ENCODE results near the gene SCYGR4. TPM values are rescaled to one million over a fixed set of nuclear protein-coding genes. Genes with fewer than 3 reads are reported as not detected.

Gene SCYGR4
- total RNA-seq, result not detected
- not detected for polyA plus RNA-seq
- not detected for total RNA-seq

GRCh38 chr2:227617316-227618230 is at the start of gene SCYGR4:
Gene SCYGR4, plus strand, starts transcription at chr2:227617498. Its CDS starts 0 bp downstream, at chr2:227617498.
- Histone ChIP-seq H3K36me3 (ENCODE audit: control insufficient read depth in 2 of 3, insufficient read depth in 3 of 3, low read length in 3 of 3) (no peaks in the 10 kb centered on the region), H3K4me1 (ENCODE audit: control insufficient read depth in 2 of 2, insufficient read depth in 2 of 2, low read length in 2 of 2) (no peaks in the 10 kb centered on the region), H3K27me3 (ENCODE audit: control insufficient read depth in 2 of 2, insufficient read depth in 2 of 2, low read length in 2 of 2) (no peaks in the 10 kb centered on the region), H3K27ac (ENCODE audit: low read depth, low read length) (no peak within 1 kb of the TSS), H3K9me3 (ENCODE audit: control insufficient read depth in 2 of 3, low read length in 3 of 3) (no peaks in the 10 kb centered on the region), H3K4me3 (ENCODE audit: low read length) (no peak within 1 kb of the TSS)
- no peak within 1 kb of the TSS for H3K27ac Mint-ChIP-seq
- no peaks in the 10 kb centered on the region for H3K4me1 Mint-ChIP-seq
- H3K4me3 Mint-ChIP-seq, result no peak within 1 kb of the TSS
- no peaks in the 10 kb centered on the region for H3K36me3 Mint-ChIP-seq
- H3K9me3 Mint-ChIP-seq, result peaks cover 0 to 2% (median 0%) of the 10 kb centered on the region in 11 donors
- DNase-seq (no peak), ATAC-seq (no peak)
- ChIA-PET POLR2A (no interaction called here), CTCF (no interaction called here)
- intact Hi-C loops (cut with micrococcal nuclease), result no loop called here
- peaks cover 0 to 29% (median 10%) of the 10 kb centered on the region in 5 donors for H3K27me3 Mint-ChIP-seq

GRCh38 chr2:227568852-227569169 is 48.5 kb upstream of the SCYGR4 start:
- Mint-ChIP-seq H3K27me3 (peaks cover 0 to 3% (median 0%) of the 10 kb centered on the region in 5 donors), H3K36me3 (no peaks in the 10 kb centered on the region), H3K4me3 (no peak overlapping the region), H3K4me1 (peaks cover 0 to 9% (median 4%) of the 10 kb centered on the region in 7 donors), H3K9me3 (peaks cover 0 to 3% (median 0%) of the 10 kb centered on the region in 11 donors), H3K27ac (no peak overlapping the region)
- Histone ChIP-seq H3K4me3 (ENCODE audit: low read length) (no peak overlapping the region), H3K27me3 (ENCODE audit: control insufficient read depth in 2 of 2, insufficient read depth in 2 of 2, low read length in 2 of 2) (no peaks in the 10 kb centered on the region), H3K4me1 (ENCODE audit: control insufficient read depth in 2 of 2, insufficient read depth in 2 of 2, low read length in 2 of 2) (no peaks in the 10 kb centered on the region), H3K9me3 (ENCODE audit: control insufficient read depth in 2 of 3, low read length in 3 of 3) (no peaks in the 10 kb centered on the region), H3K36me3 (ENCODE audit: control insufficient read depth in 2 of 3, insufficient read depth in 3 of 3, low read length in 3 of 3) (no peaks in the 10 kb centered on the region), H3K27ac (ENCODE audit: low read depth, low read length) (no peak overlapping the region)
- CTCF ChIA-PET, result no interaction called here
- ATAC-seq (no peak), DNase-seq (no peak)
- intact Hi-C loops (cut with micrococcal nuclease), result no loop called here
- POLR2A ChIA-PET, result no interaction called here

GRCh38 chr2:227570615-227571014 is 46.7 kb upstream of the SCYGR4 start:
- H3K4me1 ChIP-seq (ENCODE audit: control insufficient read depth in 2 of 2, insufficient read depth in 2 of 2, low read length in 2 of 2), result no peaks in the 10 kb centered on the region
- CTCF ChIA-PET, result interaction anchor here (1.1 kb wide), 1 partner anchor 25 kb away, joined by 3 read pairs; no protein-coding TSS in a partner anchor
- H3K27ac ChIP-seq (ENCODE audit: low read depth, low read length), result no peak overlapping the region
- intact Hi-C loops (cut with micrococcal nuclease), result no loop called here
- H3K27ac Mint-ChIP-seq, result peak overlapping the region in 2 of 9 donors; percentile 1 to 51
- H3K9me3 Mint-ChIP-seq, result peaks cover 0 to 3% (median 0%) of the 10 kb centered on the region in 11 donors
- H3K4me3 ChIP-seq (ENCODE audit: low read length), result no peak overlapping the region
- POLR2A ChIA-PET, result no interaction called here
- ATAC-seq (no peak), DNase-seq (no peak)
- H3K4me1 Mint-ChIP-seq, result peaks cover 0 to 9% (median 2%) of the 10 kb centered on the region in 7 donors
- H3K4me3 Mint-ChIP-seq, result no peak overlapping the region
- H3K27me3 Mint-ChIP-seq, result peaks cover 0 to 4% (median 0%) of the 10 kb centered on the region in 5 donors
- H3K27me3 ChIP-seq (ENCODE audit: control insufficient read depth in 2 of 2, insufficient read depth in 2 of 2, low read length in 2 of 2), result no peaks in the 10 kb centered on the region
- H3K9me3 ChIP-seq (ENCODE audit: control insufficient read depth in 2 of 3, low read length in 3 of 3), result no peaks in the 10 kb centered on the region
- no peaks in the 10 kb centered on the region for H3K36me3 Mint-ChIP-seq
- no peaks in the 10 kb centered on the region for H3K36me3 ChIP-seq (ENCODE audit: control insufficient read depth in 2 of 3, insufficient read depth in 3 of 3, low read length in 3 of 3)

GRCh38 chr2:227576110-227576509 is 41.2 kb upstream of the SCYGR4 start:
- intact Hi-C loops (cut with micrococcal nuclease), result no loop called here
- POLR2A ChIA-PET, result no interaction called here

GRCh38 chr2:227576812-227577211 is 40.5 kb upstream of the SCYGR4 start:
- ATAC-seq (no peak), DNase-seq (no peak)
- H3K9me3 Mint-ChIP-seq, result peaks cover 0 to 10% (median under 1%) of the 10 kb centered on the region in 11 donors
- no peaks in the 10 kb centered on the region for H3K36me3 Mint-ChIP-seq
- Histone ChIP-seq H3K4me3 (ENCODE audit: low read length) (no peak overlapping the region), H3K27ac (ENCODE audit: low read depth, low read length) (no peak overlapping the region), H3K27me3 (ENCODE audit: control insufficient read depth in 2 of 2, insufficient read depth in 2 of 2, low read length in 2 of 2) (no peaks in the 10 kb centered on the region), H3K9me3 (ENCODE audit: control insufficient read depth in 2 of 3, low read length in 3 of 3) (no peaks in the 10 kb centered on the region), H3K36me3 (ENCODE audit: control insufficient read depth in 2 of 3, insufficient read depth in 3 of 3, low read length in 3 of 3) (no peaks in the 10 kb centered on the region), H3K4me1 (ENCODE audit: control insufficient read depth in 2 of 2, insufficient read depth in 2 of 2, low read length in 2 of 2) (no peaks in the 10 kb centered on the region)
- CTCF ChIA-PET, result no interaction called here
- H3K27me3 Mint-ChIP-seq, result peaks cover 19 to 34% (median 24%) of the 10 kb centered on the region in 5 donors
- POLR2A ChIA-PET, result no interaction called here
- H3K4me3 Mint-ChIP-seq, result no peak overlapping the region
- H3K27ac Mint-ChIP-seq, result no peak overlapping the region
- no peaks in the 10 kb centered on the region for H3K4me1 Mint-ChIP-seq
- intact Hi-C loops (cut with micrococcal nuclease), result no loop called here

More at GRCh38 chr2:227576110-227576509, 41.2 kb upstream of the SCYGR4 start:
- peaks cover 0 to 2% (median 0%) of the 10 kb centered on the region in 7 donors for H3K4me1 Mint-ChIP-seq
- Histone ChIP-seq H3K27me3 (ENCODE audit: control insufficient read depth in 2 of 2, insufficient read depth in 2 of 2, low read length in 2 of 2) (no peaks in the 10 kb centered on the region), H3K4me3 (ENCODE audit: low read length) (no peak overlapping the region), H3K9me3 (ENCODE audit: control insufficient read depth in 2 of 3, low read length in 3 of 3) (no peaks in the 10 kb centered on the region), H3K4me1 (ENCODE audit: control insufficient read depth in 2 of 2, insufficient read depth in 2 of 2, low read length in 2 of 2) (no peaks in the 10 kb centered on the region), H3K36me3 (ENCODE audit: control insufficient read depth in 2 of 3, insufficient read depth in 3 of 3, low read length in 3 of 3) (no peaks in the 10 kb centered on the region), H3K27ac (ENCODE audit: low read depth, low read length) (no peak overlapping the region)
- H3K9me3 Mint-ChIP-seq, result peaks cover 0 to 2% (median 0%) of the 10 kb centered on the region in 11 donors
- H3K27me3 Mint-ChIP-seq, result peaks cover 13 to 31% (median 20%) of the 10 kb centered on the region in 5 donors
- no peaks in the 10 kb centered on the region for H3K36me3 Mint-ChIP-seq
- H3K4me3 Mint-ChIP-seq, result no peak overlapping the region
- no peak overlapping the region for H3K27ac Mint-ChIP-seq
- ATAC-seq, result no peak
- no peak for DNase-seq
- CTCF ChIA-PET, result no interaction called here

GRCh38 chr2:227577555-227577954 is 39.7 kb upstream of the SCYGR4 start:
- Histone ChIP-seq H3K9me3 (ENCODE audit: control insufficient read depth in 2 of 3, low read length in 3 of 3) (peaks cover 0 to 5% (median 2%) of the 10 kb centered on the region in 3 experiments), H3K27me3 (ENCODE audit: control insufficient read depth in 2 of 2, insufficient read depth in 2 of 2, low read length in 2 of 2) (no peaks in the 10 kb centered on the region), H3K27ac (ENCODE audit: low read depth, low read length) (no peak overlapping the region), H3K4me3 (ENCODE audit: low read length) (no peak overlapping the region), H3K36me3 (ENCODE audit: control insufficient read depth in 2 of 3, insufficient read depth in 3 of 3, low read length in 3 of 3) (no peaks in the 10 kb centered on the region), H3K4me1 (ENCODE audit: control insufficient read depth in 2 of 2, insufficient read depth in 2 of 2, low read length in 2 of 2) (no peaks in the 10 kb centered on the region)
- intact Hi-C loops (cut with micrococcal nuclease), result no loop called here
- Mint-ChIP-seq H3K4me1 (no peaks in the 10 kb centered on the region), H3K27ac (no peak overlapping the region), H3K27me3 (peaks cover 22 to 37% (median 31%) of the 10 kb centered on the region in 5 donors), H3K36me3 (peaks cover 3 to 7% (median 3%) of the 10 kb centered on the region in 5 donors), H3K4me3 (no peak overlapping the region), H3K9me3 (peaks cover 0 to 17% (median 8%) of the 10 kb centered on the region in 11 donors)
- DNase-seq (no peak), ATAC-seq (no peak)
- POLR2A ChIA-PET, result no interaction called here
- CTCF ChIA-PET, result no interaction called here

Data from naive thymus-derived CD4-positive, alpha-beta T cell (primary cell).